GM18858 (cell line): ENCODE results near the gene GAB2.

Experiments used
- ATAC-seq: cut with Tn5 transposase; IDR thresholded peaks from one replicate; pipeline ENCODE4 v1.9.1; 2021; ENCODE audit not compliant: unreplicated experiment

GAB2 gene

GRCh38 chr11:78428266-78428636 is 10.6 kb upstream of the GAB2 start:
- ATAC-seq = no peak

DNA sequence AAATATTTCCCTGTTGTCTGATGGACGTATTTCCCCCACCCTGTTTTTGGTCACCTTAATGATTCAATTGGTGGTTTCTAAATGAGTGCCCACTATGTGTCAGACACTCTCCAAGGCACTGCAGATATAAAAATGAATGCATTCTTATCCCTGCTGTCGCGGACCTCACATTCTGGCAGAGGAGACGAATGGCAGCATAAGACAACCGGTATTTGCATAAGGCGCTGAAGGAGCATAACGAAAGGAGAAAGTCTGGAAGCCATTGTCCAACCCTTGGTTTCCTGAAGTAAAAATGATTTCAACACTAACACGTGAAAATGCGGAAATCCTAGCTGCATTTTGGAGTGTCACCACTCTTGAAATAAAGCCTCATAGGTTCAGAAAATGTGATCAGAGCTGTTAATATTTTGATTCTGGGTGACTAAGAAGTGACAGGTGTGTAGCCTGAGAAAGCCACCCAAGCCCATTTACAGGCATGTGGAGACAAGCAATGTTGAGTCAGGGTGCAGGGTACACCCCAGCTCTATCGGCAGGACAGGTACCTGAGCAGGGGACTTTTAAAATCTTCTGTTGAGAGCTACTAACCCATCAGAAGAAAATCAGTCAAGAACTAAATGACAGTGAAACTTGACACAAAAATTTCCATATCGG is 10.1 kb upstream of the GAB2 start:
- no peak for ATAC-seq

- no peak for ATAC-seq
These were observed 9.2 kb upstream of the GAB2 start for GRCh38 chr11:78426845-78427244.

GRCh38 chr11:78425399-78426070 is 7.9 kb upstream of the GAB2 start:
- ATAC-seq = no peak

DNA sequence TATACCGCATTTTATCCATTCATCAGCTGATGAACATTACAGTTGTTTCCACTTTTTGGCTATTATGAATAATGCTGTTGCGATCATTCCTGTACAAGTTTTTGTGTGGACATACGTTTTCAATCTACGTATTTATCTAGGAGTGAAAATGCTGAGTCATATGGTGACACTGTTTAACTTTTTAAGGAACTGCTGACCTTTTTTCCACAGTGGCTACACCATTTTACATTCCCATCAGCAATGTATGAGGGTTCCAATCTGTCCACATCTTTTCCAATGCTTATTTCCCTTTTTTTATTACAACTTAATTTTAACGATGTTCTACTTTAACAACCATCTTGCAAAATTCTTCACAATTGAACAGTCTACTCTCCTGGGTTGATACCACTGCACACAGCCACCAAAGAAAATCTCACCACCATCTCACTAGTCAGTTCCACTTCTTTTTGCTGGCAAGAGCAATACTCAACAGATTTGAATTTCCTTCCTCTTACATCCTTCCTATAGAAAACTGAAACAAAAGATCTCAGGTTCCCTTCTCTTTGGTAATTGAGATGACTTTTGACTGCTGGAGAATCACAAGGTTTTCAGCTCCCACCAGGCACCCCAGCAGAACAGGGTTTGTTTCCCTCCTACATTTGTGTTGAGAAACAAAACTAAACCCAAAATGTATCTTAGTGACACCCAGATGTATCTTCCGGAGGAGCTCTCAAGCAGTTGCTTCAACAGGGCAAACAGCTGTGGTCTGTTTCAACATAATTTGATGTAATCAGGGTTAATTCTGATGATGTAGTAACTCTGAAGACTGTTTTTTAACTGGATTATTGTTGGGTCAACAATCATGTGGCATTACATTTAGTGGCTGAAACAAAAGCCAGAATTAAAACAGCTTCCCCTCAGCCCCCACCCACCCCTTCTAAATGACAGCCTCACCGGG is 7.0 kb upstream of the GAB2 start:
- ATAC-seq = peak; percentile 46

- ATAC-seq = no peak
These were observed 5.6 kb upstream of the GAB2 start for GRCh38 chr11:78423241-78423640.

DNA sequence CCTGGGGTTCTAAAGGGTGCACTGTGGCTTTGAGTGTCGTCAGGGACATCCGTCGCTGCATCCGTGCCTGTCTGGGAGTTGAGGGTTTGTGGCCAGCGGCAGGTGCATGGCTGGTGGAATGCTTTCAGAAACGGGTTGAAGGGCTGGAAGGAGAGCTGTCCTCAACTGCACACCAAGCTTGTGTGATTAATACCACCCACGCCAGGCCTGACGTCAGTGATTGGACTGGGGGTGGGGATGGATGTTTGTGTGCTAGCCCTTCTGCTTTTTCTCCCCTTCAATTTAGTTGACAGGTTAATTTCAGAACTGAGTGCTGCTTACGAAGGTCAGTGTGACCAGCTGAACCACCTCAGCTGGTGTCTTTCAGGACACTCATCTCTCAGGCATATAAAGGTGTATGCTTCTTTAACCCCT is 3.2 kb upstream of the GAB2 start:
- ATAC-seq = no peak

DNA sequence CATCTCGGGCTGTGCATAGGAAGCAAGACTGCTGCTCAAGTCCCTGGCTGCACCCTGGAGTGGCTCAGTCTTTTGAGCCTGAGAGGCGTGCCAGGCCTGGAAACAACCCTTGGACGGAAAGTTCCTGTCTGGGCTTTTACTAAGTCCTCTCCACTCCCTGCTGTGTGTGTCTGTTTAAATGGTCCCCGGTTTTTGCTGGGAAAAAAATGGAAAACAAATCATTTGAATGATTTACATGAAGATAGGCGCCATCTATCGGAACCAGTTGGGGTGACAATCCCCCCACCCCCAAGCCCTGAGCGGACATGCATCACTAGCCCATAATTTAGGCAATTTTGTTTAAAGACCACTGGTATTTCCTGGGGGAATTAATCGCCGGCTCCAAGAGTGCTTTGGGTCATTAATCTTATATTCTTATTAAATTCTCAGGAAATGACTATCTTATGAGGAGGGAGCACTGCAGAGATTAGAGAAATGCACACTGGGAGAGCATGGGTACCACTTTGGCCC is 2.7 kb upstream of the GAB2 start:
- no peak for ATAC-seq

- no peak for ATAC-seq
These were observed 1.7 kb upstream of the GAB2 start for GRCh38 chr11:78419327-78419726.

GRCh38 chr11:78418584-78419211 is 1.1 kb upstream of the GAB2 start:
- no peak for ATAC-seq

GRCh38 chr11:78417888-78418583 is 416 bp upstream of the GAB2 start:
- peak; percentile 34 for ATAC-seq

DNA sequence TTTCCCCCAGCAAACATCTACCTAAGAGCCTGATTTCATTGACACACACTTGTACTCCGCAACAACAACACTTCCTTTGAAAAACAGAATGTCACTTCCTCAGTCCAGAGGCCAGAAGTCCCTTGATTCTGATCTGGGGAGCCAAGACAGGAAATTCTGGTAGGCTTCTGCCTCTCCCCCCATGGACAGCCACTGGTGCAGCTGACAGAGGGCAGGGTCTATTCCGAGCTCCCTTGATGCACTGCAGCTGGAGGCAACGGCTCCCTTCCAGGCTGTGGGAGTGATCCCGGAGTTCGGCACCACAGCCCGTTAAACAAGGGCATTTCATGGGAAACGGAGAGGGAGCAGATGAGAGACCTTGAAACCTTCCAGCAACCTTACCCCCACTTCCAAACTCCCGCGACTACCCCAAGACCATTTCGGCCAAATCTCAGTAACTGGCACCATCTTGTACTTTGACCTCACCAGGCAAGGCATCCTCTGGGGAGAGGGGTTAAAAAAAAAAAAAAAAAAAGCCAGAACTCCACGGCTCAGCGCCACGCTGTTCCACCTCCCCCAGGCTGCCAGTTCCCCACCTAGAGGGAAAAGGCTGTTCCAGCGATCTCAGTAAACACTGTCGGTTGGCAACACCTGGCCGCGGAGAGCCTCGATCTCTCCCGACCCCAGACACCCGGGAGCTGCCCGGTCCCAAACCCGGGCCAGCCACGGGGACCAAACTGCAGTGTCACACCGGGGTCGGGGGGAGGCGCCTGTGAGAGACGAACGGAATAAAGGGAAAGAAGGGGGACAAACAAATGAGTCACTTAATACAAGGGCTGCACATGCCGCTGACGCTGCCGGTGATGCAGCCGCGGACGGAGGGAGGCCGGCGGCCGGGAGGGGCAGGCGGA is 1.1 kb downstream of the GAB2 start:
- peak; percentile 49 for ATAC-seq

- ATAC-seq = no peak
These were observed 2.3 kb downstream of the GAB2 start for GRCh38 chr11:78415338-78415737.

- no peak for ATAC-seq
These were observed 3.1 kb downstream of the GAB2 start for GRCh38 chr11:78414321-78415051.

DNA sequence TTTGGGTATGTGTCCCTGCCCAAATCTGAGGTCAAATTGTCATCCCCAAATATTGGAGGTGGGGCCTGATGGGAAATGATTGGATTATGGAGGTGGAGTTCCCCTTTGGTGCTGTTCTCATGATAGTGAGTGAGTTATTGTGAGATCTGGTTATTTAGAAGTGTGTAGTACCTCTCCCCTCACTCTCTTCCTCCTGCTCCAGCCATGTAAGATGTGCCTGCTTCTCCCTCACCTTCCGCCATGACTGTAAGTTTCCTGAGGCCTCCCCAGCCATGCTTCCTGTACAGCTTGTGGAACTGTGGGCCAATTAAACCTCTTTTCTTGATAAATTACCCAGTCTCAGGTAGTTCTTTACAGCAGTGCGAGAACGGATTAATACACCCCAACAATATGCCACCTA is 9.0 kb downstream of the GAB2 start:
- ATAC-seq = no peak

- ATAC-seq = no peak
These were observed 10.9 kb downstream of the GAB2 start for GRCh38 chr11:78406568-78407196.

DNA sequence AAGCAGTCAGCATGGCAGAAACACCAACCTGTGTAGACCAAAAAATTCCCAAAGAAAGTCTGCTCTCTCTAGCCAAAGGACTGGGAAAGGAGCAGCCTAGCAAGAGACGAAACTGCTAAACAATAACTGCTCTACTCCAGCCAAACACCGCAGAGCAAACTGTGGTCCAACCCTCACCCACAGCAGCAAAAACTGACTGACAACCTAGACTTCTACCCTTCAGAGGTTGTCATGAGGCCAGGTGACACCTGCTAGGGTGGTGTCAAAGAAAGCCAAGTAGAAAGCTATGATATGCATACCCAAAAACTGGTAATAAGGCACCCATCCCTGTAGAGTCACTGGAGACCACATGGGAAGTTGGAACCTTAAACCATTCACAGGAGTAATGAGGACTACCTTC is 11.8 kb downstream of the GAB2 start:
- no peak for ATAC-seq

DNA sequence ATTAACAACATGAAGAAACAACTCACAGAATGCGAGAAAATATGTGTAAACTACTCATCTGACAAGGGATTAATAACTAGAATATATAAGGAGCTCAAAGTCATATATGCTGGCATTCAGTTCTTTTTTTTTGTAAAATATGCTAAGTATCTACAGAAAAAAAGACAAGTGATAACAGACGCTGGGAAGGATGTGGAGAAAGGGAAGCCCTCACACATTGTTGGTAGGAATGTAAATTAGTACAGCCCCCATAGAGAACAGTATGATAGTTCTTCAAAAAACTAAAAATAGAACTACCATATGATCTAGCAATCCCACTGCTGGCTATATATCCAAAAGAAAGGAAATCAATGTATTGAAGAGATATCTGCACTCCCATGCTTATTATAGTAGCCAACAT is 13.8 kb downstream of the GAB2 start:
- ATAC-seq = no peak
